GM12878 (cell line): ENCODE measurements around the gene ZNF365. TPM values are rescaled to one million over a fixed set of nuclear protein-coding genes. Genes with fewer than 3 reads are reported as not detected.

Experiments
- ATAC-seq: fragments of 200-7000 bp; cut with Tn5 transposase; 3 replicates; pipeline ENCODE4 v1.9.1; 2020; ENCODE audit warnings: mild to moderate bottlenecking, moderate library complexity
- BruUV-seq: library from RNA; stranded (reverse); fragments of 400-500 nt; replicated peaks from 2 replicates; lab custom pipeline; 2021; lab: Mats Ljungman, UMichigan
- CTCF ChIA-PET: fragments of 300-600 bp; sonication (Branson Sonifier 250); formaldehyde crosslinking; extraction: SDS; loops from one replicate; lab custom pipeline; 2021; ENCODE audit warnings: inconsistent platforms; lab: Yijun Ruan, JAX
- POLR2A ChIA-PET: fragments of 350-600 bp; formaldehyde crosslinking; extraction: SDS; loops from one replicate; lab custom pipeline; 2021; ENCODE audit warnings: inconsistent platforms; lab: Charles Lee
- RAD21 ChIA-PET: fragments of 300-600 bp; sonication (Branson Sonifier 250); formaldehyde crosslinking; loops from one replicate; lab custom pipeline; 2023; ENCODE audit warnings: antibody characterized with exemption; ENCODE audit not compliant: unreplicated experiment; lab: Charles Lee
- SMC1A ChIA-PET: fragments of 300-600 bp; sonication (Branson Sonifier 250); formaldehyde crosslinking; loops from one replicate; lab custom pipeline; 2023; ENCODE audit not compliant: unreplicated experiment, uncharacterized antibody; lab: Charles Lee
- DNase-seq: peaks from one replicate; pipeline ENCODE4 v3.0.0-alpha.2; 2011; ENCODE audit warnings: low read depth, low spot score
- FAIRE-seq: peaks from 3 replicates; lab custom pipeline; 2011; peaks lifted over from hg19 to GRCh38; lab: Jason Lieb, UNC
- H2AFZ ChIP-seq: 2 replicates; pipeline ENCODE4 v1.6.0; 2011; ENCODE audit warnings: low read depth, low read length, control low read depth; ENCODE audit not compliant: control insufficient read depth
- H3K27ac ChIP-seq: 2 replicates; pipeline ENCODE4 v1.5.1; 2011; ENCODE audit warnings: control low read depth; ENCODE audit not compliant: control insufficient read depth, insufficient read depth
- H3K27me3 ChIP-seq, 2 experiments: replicated peaks in 1 of 2; 2 replicates each; pipeline versions ENCODE4 v1.6.0 to v1.6.1; 2011; ENCODE audit warnings: low read length in 1 of 2; ENCODE audit not compliant: control insufficient read depth in 2 of 2, insufficient read depth in 2 of 2
- H3K36me3 ChIP-seq, 2 experiments: 2 replicates each; pipeline ENCODE4 v1.5.1; 2011; ENCODE audit warnings: low read length in 1 of 2; ENCODE audit not compliant: control insufficient read depth in 2 of 2, insufficient read depth in 2 of 2
- H3K4me1 ChIP-seq: 2 replicates; pipeline ENCODE4 v1.6.1; 2011; ENCODE audit warnings: mild to moderate bottlenecking, low read length, moderate library complexity, mixed read lengths; ENCODE audit not compliant: control insufficient read depth, insufficient read depth
- H3K4me2 ChIP-seq: 2 replicates; pipeline ENCODE4 v1.6.0; 2011; ENCODE audit warnings: control low read depth; ENCODE audit not compliant: control insufficient read depth, insufficient read depth
- H3K4me3 ChIP-seq: fragments of 200-600 bp; sonication (generic); 2 replicates; pipeline ENCODE4 v1.5.1; 2016
- H3K79me2 ChIP-seq: 2 replicates; pipeline ENCODE4 v1.6.0; 2011; ENCODE audit warnings: low read length; ENCODE audit not compliant: control insufficient read depth, insufficient read depth
- H3K9ac ChIP-seq: 2 replicates; pipeline ENCODE4 v1.8.0; 2011; ENCODE audit warnings: low read length, control low read depth, mixed read lengths; ENCODE audit not compliant: control insufficient read depth, insufficient read depth
- H3K9me3 ChIP-seq: replicated peaks from 3 replicates; pipeline ENCODE4 v1.5.1; 2011; ENCODE audit warnings: mild to moderate bottlenecking, low read length; ENCODE audit not compliant: control insufficient read depth, insufficient read depth
- H4K20me1 ChIP-seq: 2 replicates; pipeline ENCODE4 v1.6.0; 2011; ENCODE audit not compliant: control insufficient read depth, insufficient read depth
- CBX5 ChIP-seq: sonication (generic); IDR thresholded peaks from 2 replicates; pipeline ENCODE4 v1.6.1; 2016; ENCODE audit warnings: low read depth, moderate library complexity, mild to moderate bottlenecking, inconsistent platforms
- FOS ChIP-seq: IDR thresholded peaks from 3 replicates; pipeline ENCODE4 v1.6.1; 2011; ENCODE audit warnings: borderline replicate concordance; ENCODE audit not compliant: insufficient read length; ENCODE audit errors: extremely low read depth
- IRF3 ChIP-seq: fragments of 450-650 bp; IDR thresholded peaks from 2 replicates; pipeline ENCODE4 v1.6.1; 2014; ENCODE audit warnings: mild to moderate bottlenecking
- IRF4 ChIP-seq: IDR thresholded peaks from 2 replicates; pipeline ENCODE4 v1.6.1; 2011; ENCODE audit warnings: low read depth, low read length
- IRF5 ChIP-seq: fragments of 450-650 bp; IDR thresholded peaks from 2 replicates; pipeline ENCODE4 v1.6.1; 2017; ENCODE audit warnings: borderline replicate concordance
- MEF2A ChIP-seq: IDR thresholded peaks from 2 replicates; pipeline ENCODE4 v1.6.1; 2011; ENCODE audit warnings: low read depth, mild to moderate bottlenecking, low read length, moderate library complexity; ENCODE audit not compliant: insufficient read depth
- NFYA ChIP-seq: IDR thresholded peaks from 2 replicates; pipeline ENCODE4 v1.6.1; 2011; ENCODE audit warnings: low read depth, mild to moderate bottlenecking, low read length, improper control_type of control experiment, borderline replicate concordance
- TARDBP ChIP-seq: IDR thresholded peaks from 2 replicates; pipeline ENCODE4 v1.6.1; 2016; ENCODE audit warnings: borderline replicate concordance
- ZNF592 ChIP-seq: fragments of 450-650 bp; IDR thresholded peaks from 2 replicates; pipeline ENCODE4 v1.6.1; 2017; ENCODE audit warnings: mild to moderate bottlenecking, moderate library complexity
- WGBS: methylation state at CpG from one replicate; pipeline ENCODE4 v1.1.6; 2016; ENCODE audit warnings: low lambda C conversion rate; ENCODE audit not compliant: insufficient replicate concordance, insufficient coverage; ENCODE audit errors: missing lambda C conversion rate; 5-methylcytosine and 5-hydroxymethylcytosine counted together
- in situ Hi-C: fragments of 300-500 bp; cut with MboI; formaldehyde crosslinking; loops from 9 replicates; pipeline ENCODE4 v1.14.3; 2018; ENCODE audit warnings: mixed read lengths
- intact Hi-C: fragments of 100-400 bp; cut with micrococcal nuclease; formaldehyde crosslinking; loops from one replicate; pipeline ENCODE4 v1.14.2; 2022; ENCODE audit not compliant: unreplicated experiment
- polyA plus RNA-seq, 11 experiments: library from polyadenylated mRNA; depleted of rRNA in 4 of 11; unstranded in 6 of 11; stranded (reverse) in 5 of 11; fragments of >200 nt; fragmentation: Nextera tagmentation in 4 of 11; fragmentation: Illumina TruSeq in 1 of 11; extraction: Ambion mirVana in 4 of 11; extraction: Trizol in 1 of 11; gene quantifications; 1 replicate in 1 of 11; 2 replicates in 10 of 11; pipeline versions ENCODE4 v1.2.1 to v1.2.3, GENCODE V29; 2011 to 2016; ENCODE audit warnings: inconsistent platforms in 2 of 11, missing spikeins in 2 of 11, low read depth in 1 of 11
- total RNA-seq, 4 experiments: library from RNA; depleted of rRNA in 3 of 4; stranded (reverse); fragments of >200 nt in 3 of 4; fragmentation: Illumina TruSeq in 1 of 4; extraction: Trizol in 1 of 4; gene quantifications; 2 replicates each; pipeline versions ENCODE4 v1.2.1 to v1.2.3, GENCODE V29; 2013 to 2021

Gene ZNF365
- total and polyA plus RNA-seq, 10 of the 15 experiments (the other 5 are each of a cell fraction or from before 2014, with no cell fraction given): 0.08 TPM; not detected in 9

DNA sequence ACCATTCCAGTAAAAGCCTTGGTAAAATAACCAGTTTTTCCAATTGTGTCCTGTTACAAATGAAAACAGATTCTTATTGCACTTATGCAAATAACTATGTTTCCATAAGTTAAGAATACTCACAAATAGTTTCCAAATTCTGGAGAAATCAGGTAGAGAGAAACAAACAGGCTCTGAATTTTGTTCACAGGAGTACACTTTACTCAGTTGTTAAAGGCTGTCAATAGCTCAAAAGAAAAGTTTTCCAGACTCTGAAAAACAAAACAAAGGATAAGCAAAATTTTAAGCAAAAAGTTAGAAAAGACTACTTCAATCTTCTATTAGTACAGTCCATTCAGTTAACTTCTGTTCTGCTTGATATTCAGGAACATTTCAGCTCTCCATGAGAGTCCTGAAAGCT is 32.8 kb upstream of the ZNF365 start (continued):
- TF ChIP-seq NFYA: no peak
- TF ChIP-seq IRF3: no peak
- no peak for TF ChIP-seq CBX5

- no peak overlapping the region for H3K4me2 ChIP-seq
- intact Hi-C loops: loop anchor here (5.0 kb wide), 1 partner anchor 41 kb away; no protein-coding TSS in a partner anchor
- POLR2A ChIA-PET: no interaction called here
- H3K27me3 ChIP-seq: no peaks in the 10 kb centered on the region
- FAIRE-seq: no peak
- CTCF ChIA-PET: no interaction called here
- BruUV-seq: no TSS peak
- in situ Hi-C loops: no loop called here
- RAD21 ChIA-PET: no interaction called here
- no peak for TF ChIP-seq TARDBP
- TF ChIP-seq MEF2A: no peak
- TF ChIP-seq IRF4: no peak
- no peak for TF ChIP-seq FOS
- TF ChIP-seq ZNF592: no peak
- TF ChIP-seq IRF5: no peak
- no peak overlapping the region for H3K9ac ChIP-seq
- no peaks in the 10 kb centered on the region for H3K36me3 ChIP-seq
- no peak overlapping the region for H3K27ac ChIP-seq
- WGBS: 58% methylated on average over 1 of the region's 1 CpG
- no peaks in the 10 kb centered on the region for H3K4me1 ChIP-seq
- H3K9me3 ChIP-seq: no peaks in the 10 kb centered on the region; the same call in 2 of the 3 replicates
- DNase-seq: no peak
- no peaks in the 10 kb centered on the region for H3K79me2 ChIP-seq
- SMC1A ChIA-PET: interaction anchor here (0.8 kb wide), 1 partner anchor 11 kb away, joined by 3 read pairs; no protein-coding TSS in a partner anchor
- H4K20me1 ChIP-seq: no peaks in the 10 kb centered on the region
- H3K4me3 ChIP-seq: no peak overlapping the region
- no peak overlapping the region for H2AFZ ChIP-seq
- ATAC-seq: no peak
Observed at GRCh38 chr10:62343000-62343399, 31.2 kb upstream of the ZNF365 start.
